NOMO-1 treated with DMSO at 0.1 percent for 48 hours (cell line): ENCODE measurements around the gene PTGS2.
A peak's percentile ranks its signal among the peaks of the same experiment; 100 is the strongest.

Experiments
- DNase-seq: peaks from one replicate; lab custom pipeline; 2025; ENCODE audit not compliant: unreplicated experiment; lab: John Stamatoyannopoulos, UW

PTGS2 gene

DNA sequence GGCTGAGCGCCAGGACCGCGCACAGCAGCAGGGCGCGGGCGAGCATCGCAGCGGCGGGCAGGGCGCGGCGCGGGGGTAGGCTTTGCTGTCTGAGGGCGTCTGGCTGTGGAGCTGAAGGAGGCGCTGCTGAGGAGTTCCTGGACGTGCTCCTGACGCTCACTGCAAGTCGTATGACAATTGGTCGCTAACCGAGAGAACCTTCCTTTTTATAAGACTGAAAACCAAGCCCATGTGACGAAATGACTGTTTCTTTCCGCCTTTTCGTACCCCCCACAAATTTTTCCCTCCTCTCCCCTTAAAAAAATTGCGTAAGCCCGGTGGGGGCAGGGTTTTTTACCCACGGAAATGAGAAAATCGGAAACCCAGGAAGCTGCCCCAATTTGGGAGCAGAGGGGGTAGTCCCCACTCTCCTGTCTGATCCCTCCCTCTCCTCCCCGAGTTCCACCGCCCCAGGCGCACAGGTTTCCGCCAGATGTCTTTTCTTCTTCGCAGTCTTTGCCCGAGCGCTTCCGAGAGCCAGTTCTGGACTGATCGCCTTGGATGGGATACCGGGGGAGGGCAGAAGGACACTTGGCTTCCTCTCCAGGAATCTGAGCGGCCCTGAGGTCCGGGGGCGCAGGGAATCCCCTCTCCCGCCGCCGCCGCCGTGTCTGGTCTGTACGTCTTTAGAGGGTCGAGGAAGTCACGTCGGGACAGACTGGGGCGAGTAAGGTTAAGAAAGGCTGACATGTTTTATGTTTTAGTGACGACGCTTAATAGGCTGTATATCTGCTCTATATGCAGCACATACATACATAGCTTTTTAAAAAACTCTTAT, at the start of gene PTGS2:
Gene PTGS2 (minus strand): TSS at position 179 of the 817 bp plus-strand sequence. CDS start 133 bp downstream, at position 46.
- DNase-seq = peak; percentile 96

DNA sequence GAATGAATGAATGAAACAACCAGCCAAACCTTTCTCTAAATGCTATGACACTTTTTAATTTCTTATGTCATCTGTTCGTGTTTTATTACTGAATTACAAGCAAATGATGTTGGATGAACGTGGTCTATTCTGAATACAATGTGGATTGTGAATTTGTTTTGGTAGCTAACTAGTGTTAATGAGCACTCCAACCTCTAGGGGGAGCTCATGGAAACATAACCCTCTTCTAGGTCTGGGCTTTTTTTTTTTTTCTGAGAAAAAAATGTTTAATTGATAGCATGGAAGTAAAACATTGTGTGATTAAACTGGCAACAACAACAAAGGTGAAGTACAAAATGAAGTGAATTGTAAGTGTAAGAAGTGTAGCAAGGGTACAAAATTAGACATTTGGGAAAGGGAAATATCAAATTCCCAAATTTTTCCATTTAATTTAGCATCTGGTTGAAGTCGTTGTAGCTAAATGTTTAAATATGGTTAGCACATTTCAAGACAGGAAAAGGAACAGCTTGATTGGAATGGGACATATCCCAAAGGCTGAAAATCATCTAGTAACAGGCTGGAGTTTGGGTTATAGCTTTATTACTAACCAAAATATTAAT, 42.6 kb upstream of the PTGS2 start:
- DNase-seq = peak; percentile 61

DNA sequence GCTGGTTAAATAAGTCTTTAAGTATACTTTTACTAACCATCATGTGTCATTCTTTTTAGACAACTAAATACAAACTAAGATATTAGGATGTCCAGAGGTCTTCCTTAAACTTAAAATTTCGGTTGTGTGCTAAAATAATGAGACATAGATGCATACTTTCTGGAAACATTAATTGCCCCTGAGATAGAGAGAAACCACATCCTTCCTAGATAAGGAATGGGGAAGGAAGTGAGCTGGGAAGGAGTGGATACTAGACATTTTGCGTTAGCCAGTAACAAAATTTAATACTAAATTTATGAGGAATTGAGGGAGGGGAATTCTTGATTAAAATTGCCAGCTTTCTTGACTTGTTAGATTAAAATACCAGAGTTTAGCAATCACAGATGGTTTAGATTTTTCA, 37.1 kb upstream of the PTGS2 start:
- DNase-seq = no peak

DNA sequence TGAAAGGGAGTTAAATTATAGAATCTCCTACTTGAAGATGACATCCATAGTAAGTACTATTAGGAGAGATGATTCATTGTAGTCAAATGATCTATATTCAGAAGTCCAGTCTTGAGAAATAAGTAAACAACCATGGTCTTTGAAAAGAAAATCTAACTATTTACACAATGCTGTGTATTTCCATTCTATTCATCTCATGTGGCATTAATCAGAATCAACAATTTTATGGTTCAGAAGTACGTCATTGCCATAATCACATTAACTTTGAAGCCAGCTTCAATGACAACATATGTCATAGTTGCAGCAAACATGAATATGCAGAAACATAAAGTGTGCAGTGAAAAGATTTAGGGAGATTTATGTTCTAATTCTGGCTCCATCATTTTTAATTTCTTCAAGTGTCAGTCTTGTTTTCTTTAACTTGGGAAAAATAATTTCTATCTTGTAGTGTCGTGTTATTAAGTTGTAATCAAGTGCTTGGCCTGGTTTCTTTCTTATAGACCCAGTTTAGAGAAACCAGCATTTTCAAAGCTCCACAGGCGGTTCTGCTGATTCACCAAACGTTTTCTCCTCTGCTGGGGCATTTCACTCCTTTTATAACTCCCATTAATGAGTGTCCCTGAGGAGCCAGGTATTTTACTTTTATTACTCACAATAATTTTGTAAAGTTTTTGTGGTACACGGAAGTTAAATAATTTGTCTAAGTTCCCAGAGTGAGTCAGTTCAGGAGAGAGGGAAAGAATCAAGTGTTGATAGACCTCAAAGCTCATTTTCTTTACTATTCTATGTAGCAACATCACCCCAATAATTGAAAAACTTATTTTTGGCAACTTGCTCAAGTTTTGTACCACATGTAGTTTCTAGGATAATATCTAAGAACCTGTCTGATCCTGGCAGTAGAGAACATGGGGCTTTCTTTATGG, 35.9 kb upstream of the PTGS2 start:
- no peak for DNase-seq

DNA sequence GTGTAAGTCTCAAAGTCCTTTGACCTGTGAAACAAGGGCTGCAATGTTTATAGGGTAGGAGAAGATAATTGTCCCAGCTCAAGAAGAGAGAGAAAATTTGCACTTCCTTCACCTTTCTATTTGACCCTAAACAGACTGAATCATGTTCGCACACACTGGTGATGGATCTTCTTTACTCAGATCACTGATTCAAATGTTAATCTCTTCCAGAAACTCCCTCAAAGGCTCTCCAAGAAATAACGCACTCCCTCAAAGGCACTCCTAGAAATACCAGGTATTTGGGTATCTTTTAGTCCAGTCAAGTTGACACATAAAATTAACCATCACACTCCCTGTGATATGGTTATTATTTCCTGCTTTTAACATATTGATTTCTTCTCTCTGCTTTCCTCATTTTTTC, 30.5 kb upstream of the PTGS2 start:
- DNase-seq = no peak

DNA sequence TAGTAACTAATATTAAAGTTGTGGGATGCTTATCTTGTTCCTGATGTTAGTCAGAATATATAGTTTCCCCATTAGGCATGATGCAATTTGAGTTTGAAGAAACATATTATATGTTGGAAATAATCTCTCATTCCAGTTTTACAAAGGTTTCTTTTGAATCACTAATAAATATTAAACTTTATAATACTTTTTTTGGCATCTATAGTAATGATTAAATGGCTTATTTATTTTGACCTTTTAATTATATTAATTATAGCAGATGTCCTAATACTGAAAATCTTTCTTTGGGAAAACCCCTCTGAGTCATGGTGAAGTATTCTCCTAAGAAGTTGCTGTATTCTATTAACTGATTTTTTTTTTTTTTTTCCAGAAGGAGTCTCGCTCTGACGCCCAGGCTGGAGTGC, 28.5 kb upstream of the PTGS2 start:
- DNase-seq = no peak

DNA sequence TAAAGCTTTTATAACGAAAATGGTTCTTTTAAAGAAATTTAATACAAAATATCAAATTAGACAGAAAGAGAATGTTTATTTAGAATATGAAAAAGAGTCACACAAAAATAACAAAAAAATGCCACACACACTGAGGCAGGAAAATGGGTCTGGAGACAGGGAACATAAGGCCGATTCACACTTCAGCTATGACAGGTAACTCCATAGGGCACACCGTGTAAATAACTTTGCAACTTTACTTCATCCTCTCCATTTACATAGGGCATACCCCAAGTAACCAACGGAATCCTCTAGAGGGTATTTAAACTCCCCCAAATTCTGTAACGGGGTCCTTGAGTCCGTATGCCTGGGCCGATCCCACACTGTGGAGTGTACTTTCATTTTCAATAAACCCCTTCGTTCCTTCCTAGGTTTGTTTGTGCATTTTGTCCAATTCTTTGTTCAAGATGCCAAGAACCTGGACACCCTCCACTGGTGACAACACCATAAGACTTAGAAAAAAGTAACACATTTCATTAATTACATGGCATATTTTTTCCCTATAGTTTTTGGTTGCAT, 23.1 kb upstream of the PTGS2 start:
- DNase-seq = no peak

DNA sequence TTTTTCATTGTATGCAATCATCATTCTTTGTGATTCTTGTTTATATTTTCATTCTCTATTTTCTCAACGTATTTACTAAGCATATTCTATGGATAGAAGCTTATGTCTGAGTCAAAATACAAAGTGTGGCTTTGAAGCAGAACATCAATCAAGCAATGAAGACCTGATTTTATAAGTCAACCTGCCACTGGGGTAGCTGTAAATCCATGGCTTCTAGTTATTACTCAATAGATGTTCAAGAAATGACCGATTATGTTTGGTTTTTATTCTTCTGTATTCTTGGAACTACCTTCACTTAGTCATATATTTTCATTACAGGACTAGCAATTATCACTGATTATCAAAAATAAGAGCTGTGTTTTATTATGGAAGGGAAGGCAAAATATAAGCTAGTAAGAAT, 20.5 kb upstream of the PTGS2 start:
- no peak for DNase-seq

DNA sequence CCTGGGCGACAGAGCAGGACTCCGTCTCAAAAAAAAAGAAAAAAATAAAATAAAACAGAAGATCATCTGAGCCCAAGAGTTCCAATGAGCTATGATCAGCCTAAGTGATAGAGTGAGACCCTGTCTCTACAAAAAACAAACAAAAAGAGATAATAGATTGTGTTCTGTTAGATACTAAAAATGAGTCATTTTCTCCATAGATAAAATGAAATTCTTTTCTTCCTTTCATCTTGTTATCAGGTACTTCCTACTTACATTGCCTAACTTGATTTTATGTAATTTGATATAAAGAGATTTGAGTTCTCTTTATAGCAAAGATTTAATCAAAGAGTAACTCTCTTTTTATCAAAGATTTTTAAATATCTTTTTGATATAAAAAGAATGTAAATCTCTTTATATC, 19.3 kb upstream of the PTGS2 start:
- DNase-seq = no peak

DNA sequence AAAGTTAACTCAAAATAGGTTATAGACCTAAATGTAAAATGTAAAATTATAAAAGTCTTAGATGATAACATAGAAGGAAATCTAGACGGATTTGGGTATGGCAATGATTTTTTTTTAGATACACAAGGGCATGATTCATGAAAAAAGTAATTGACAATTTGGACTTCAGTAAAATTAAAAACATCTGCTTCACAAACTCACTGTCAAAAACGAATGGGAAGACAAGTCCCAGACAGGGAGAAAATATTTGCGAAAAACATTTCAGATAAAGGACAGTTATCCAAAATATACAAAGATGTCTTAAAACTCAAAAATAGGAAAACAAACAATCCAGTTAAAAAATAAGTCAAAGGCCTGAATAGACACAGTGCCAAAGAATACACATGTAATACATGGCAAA, 9.7 kb upstream of the PTGS2 start:
- no peak for DNase-seq

DNA sequence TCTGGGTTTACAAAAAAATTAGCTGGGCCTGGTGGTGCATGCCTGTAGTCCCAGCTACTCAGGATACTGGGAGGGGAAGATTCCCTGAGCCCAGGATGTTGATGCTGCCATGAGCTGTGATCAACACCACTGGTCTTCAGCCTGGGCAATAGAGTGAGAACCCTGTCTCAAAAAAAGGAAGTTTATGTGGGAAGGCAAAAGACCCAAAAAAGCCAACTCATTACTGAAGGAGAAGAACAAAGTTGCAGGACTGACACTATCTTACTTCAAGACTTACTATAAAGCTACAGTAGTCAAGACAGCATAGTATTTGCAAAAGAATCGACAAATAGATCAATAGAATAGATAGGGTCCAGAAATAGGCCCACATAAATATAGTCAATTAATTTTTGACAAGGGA, 9.2 kb upstream of the PTGS2 start:
- DNase-seq = peak; percentile 46

DNA sequence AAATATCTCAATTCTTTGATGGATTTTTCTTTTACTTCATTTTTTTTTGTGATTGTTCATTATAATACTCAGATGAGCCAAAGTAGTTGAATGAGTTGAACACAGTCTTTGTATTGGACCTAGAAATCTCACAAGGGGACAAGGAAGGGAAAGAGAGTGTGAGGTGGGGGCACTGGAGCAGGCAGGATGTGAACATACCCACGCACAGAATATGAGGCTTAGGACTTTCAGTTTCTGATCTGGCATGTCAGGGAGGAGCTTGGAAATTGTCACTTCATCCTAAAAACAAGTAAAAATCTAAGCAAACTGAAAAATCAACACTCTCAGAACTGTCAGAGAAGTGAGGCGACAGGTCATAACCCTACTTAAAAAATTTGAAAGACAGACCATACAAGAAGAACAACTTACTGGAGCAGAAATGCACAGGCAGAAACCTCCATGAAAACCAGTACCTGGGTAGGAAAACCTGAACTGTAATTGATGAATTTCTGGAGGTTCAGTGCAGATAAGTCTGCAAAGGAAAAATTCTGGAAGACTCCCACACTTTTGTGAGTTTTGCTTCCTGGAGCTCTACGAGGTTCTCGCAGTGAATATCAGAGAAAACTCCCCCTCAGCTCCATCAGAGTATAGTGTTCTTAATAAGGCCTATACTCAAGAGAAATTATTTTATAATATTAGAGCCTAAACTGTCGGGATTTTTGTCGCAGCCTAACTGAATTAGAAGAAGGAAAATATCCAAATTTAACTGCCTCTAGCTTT, 3.6 kb upstream of the PTGS2 start:
- DNase-seq = no peak

DNA sequence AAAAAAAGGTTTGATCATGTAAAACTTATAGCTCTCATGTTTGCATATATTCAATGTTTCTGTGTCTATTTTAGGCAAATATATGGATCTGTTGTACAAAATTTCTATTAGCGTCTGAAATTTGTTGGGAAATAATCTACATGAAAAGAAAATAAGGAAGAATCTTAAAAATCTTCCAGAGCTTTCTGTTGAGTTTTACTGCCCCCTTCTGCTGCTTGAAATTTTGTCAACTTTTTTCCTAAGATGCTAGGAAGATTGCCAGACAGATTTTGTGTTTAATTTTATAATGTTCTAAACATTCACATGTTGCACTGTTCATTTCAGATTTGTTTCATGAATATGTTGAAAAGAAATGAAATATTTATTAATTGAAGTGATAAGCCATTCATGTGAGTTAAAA, 2.5 kb upstream of the PTGS2 start:
- DNase-seq = no peak

DNA sequence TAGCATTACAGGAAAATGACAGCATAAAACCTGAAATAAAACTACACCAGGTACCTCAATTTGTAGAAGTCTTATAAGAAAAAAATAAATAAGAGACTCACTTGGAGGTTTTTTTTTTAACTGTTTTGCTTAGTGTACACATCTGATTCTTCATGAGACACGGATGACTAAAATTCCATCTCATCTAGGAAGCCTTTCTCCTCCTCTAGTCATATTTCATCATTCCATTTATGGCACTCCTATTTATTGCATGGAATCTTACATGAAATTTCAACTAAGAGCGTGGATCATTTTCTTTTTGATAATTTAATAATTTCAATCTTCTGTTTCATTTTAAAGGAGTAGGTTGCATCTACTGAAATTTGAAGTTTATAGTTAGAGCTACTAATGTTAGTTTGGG, 1.6 kb upstream of the PTGS2 start:
- DNase-seq = no peak

DNA sequence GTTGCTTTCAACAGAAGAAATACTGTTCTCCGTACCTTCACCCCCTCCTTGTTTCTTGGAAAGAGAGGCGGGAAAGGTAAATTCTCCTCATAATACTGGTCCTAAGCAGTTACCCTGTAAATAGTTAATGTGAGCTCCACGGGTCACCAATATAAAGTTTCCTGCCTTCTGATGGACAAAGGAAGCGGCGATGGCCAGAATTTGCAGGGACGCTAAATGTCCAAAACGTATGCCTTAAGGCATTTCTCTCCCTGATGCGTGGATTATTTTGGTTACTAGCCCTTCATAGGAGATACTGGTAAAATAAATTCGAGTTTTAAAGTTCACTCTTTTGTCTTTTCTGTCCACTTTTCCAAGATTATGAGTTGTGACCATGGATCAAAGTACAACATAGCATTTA, 898 bp upstream of the PTGS2 start:
- DNase-seq = no peak

DNA sequence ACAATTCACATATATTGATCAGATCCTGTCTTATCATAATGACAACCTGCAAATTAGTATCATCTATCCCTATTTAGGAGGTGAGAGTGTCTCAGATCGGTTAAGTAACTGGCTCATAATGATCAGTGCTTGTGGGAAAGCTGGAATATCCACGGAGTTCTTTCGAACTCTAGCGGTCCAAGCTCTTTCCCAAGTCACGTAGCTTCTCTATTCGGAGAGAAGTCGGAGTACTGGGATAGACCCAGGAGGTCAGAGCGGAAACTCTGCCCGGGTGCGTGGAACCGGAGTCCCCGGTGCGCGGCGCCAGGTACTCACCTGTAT, 339 bp downstream of the PTGS2 start:
- DNase-seq = no peak

DNA sequence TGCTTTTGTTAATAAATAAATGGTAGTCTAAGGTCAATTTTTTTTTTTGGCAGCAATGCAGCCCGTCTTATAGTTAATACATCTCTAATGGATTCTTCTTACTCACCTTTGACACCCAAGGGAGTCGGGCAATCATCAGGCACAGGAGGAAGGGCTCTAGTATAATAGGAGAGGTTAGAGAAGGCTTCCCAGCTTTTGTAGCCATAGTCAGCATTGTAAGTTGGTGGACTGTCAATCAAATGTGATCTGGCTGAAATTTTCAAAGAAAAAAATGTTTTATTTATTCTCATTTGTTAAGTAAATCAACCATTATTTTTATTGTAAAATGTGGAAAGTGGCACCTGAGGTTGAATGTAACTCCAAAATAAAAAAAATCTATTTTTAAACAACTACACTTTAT, 2.1 kb downstream of the PTGS2 start:
- no peak for DNase-seq

DNA sequence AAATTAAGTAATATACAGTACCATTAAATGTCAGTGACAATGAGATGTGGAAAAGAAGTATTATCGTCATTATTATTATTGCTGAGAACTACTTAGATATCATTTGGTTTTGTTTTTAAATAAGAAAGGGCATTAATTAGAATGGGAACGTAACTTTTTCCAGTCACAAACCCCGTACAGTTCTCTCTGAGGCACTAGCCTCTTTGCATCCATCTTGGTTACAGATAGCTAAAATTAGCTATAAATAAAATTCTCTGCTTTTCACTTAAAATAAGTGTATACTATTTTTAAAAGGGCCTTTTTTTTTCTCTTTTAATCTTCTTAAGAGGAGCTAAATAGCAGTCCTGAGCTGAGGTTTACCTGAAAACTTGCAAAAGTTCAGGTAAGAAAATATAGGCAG, 7.6 kb downstream of the PTGS2 start:
- DNase-seq = no peak

DNA sequence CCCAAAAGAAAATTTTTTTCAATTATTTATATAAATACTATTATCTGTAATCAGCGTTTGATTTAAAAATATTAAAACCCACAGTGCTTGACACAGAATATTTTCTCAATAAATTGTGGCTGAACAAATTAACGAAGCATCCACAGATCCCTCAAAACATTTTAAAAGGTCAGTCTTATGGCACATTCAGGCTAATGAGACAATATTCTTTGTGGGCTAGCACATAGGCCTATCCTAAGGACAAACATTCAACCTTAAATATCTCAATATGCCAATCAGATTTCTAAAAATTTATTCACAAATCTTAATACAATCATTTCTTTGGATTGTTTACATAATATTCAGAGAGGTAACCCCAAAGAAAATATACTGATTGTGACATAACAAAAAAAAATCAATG, 8.1 kb downstream of the PTGS2 start:
- no peak for DNase-seq

DNA sequence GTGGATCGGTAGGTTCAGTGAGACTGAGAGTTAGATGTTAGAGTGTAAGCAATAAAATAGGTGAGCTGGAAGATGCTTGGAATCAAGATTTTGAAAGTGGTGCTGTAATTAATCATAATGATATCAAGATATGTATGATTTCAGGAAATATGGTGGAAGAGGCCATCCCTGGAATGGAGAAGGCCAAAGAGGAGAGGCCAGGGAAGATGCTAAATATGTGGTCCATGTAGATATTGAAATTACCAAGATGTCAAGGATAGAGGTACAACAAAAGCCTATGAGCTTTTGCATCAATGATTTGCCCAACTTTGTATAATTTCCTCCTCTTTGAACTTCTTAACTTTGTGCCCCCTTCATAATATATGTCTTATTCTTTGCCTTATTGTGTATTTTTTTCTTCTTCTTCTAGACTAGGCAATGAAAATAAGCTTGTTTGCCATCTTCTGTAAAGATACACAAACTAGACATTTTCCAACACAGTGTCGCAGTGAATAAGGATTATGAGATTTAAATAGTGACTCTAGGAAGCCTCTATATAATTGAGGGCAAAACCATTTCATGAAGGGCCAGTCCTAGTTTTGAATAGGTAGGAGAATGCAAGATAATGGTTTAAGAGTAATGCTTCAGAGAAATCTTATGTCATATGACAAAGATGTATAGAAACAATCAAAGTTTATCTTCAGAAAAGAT, 8.9 kb downstream of the PTGS2 start:
- DNase-seq = no peak
